ENCODE data around the gene PGAP2.
A peak's percentile ranks its signal among the peaks of the same experiment; 100 is the strongest.
"Not testable (repeated sequence)": the region's sequence is repeated elsewhere in the genome, so short reads cannot be mapped to it uniquely, and the experiment has no call there.

The PGAP2 gene

DNA sequence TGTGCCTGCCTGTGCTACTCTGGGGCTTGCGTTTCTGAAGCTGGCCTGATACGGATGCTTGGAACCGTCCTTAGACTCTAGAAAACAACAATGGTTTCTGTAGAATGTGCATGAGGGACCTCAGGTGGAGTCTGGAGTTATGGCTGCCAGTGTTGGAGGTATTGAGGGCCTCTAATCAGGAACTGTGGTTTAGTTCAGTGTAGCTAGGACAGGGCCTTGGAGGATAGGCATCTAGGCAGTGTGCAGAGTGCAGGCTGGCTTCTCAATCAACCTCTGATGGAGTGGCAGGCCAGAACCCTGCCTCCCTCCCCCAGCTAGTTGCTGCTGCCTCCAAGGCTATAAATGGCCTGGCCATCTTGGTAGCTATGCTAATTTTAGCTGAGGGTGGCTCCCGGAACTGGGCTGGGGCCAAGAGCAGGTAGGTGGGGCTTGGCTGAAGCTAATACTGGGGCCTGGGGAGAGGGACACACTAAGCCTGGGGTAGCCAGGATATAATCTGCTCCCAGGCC is 51.1 kb downstream of the PGAP2 start:
- peak; percentile 72 for DNase-seq

DNA sequence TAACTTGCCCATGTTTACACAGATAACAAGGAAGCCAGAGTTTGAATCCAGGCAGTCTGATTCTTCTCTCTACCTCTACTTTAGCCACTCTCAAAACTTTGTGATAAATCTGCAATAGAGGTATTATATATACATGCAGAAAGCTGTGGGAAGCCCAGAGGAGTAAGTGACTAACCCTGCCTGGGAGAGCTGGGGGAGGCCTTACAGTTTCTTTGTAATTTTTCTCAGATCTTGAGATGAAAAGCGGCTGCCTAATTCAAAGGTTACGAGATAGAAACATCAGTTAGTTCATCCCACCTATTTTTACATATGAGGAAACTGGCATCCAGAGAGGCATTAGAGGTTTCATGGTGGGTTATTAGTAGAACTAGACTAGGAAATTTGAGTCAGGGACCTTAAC is 52.0 kb downstream of the PGAP2 start:
- DNase-seq = no peak

GRCh38 chr11:3860898-3861393 is 52.6 kb downstream of the PGAP2 start:
- DNase-seq = not testable (repeated sequence)

- DNase-seq = no peak
Observed at GRCh38 chr11:3861683-3862082, 53.3 kb downstream of the PGAP2 start.

DNA sequence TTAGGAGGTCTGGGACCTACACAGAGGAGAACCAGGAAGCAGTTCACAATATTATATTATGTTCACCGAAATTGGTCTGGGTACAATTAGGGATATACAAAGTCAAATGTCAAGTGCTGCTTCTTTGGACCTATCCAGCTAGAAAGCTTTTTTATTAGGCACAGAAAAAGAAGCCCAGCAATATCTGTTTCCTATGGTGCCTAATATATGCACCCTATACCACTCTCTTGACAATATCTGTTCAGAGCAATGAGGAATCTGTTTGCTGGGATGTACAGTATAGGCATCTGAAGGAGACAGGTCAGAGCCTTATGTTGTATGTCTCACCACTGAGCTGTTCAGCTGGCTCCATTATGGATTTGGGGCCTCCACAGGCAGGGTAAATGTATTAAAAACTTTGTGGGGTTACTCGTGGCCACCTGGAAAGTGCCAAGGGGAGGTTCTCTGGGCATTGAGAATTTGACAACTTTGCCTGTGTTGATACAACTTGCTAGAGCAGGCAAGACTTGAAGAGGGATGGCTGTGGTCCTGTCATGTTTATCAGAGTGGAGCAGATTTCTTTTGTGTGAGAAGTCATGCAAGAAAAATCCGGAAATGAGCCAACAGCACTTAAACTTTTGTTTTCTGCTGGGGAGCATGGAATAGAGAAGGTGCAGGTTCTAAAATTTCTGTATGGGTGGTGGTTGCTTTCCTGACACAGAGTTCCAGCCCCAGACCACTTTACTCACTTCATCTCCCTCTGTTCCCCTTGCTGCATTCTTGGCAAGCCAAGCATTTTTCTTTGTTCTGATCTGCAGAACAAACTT is 57.2 kb downstream of the PGAP2 start:
- no peak for DNase-seq

DNA sequence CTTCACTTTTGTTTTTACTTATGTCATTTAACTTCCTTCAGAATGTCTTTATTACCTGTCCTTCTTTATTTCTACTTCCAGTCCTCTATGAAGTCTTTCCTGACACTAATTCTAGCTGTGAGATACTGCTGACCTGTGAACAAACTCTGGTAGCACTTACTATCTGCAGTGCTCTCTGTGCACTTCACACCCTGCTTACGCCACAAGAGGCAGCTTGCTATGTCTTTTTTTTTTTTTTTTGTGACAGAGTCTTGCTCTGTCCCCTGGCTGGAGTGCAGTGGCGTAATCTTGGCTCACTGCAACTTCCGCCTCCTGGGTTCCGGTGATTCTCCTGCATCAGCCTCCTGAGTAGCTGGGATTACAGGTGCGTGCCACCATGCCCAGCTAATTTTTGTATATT is 57.8 kb downstream of the PGAP2 start:
- DNase-seq = no peak

DNA sequence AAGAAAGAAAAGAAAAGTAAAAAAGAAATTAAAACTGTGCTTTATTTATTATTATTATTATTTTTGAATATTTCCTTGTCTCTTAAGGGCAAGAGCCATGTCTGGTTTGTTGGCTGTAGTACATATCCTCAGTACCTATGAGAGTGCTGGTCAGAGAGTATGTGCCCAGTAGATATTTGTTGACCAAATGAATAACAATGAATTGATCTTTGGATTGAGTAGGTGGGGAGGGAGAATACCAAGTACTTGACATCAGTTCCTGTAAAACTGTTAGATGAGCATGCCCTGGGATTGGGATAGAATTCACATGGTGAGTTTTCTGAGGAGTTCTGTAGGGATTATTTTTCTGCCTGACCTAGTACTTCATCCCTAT is 58.5 kb downstream of the PGAP2 start:
- DNase-seq = no peak

- DNase-seq = no peak
Observed at GRCh38 chr11:3867209-3868091, 59.1 kb downstream of the PGAP2 start.

- DNase-seq = peak; percentile 78
Observed at GRCh38 chr11:3873712-3874349, 65.5 kb downstream of the PGAP2 start.
